Right renal cortex interstitium (tissue), 3 donors: ENCODE data around the gene MET. TPM values are rescaled to one million over a fixed set of nuclear protein-coding genes. Genes with fewer than 3 reads are reported as not detected.

Experiments used
- DNase-seq, 3 donors: peaks; one replicate each; pipeline ENCODE4 v3.0.0-alpha.2; 2013; ENCODE audit warnings: low read depth in 3 of 3, low spot score in 2 of 3
- polyA plus RNA-seq, 3 donors: library from polyadenylated mRNA; unstranded; fragments of 120-200 nt; gene quantifications; one replicate each; pipeline ENCODE4 v1.2.1, GENCODE V29; 2013; ENCODE audit not compliant: insufficient read length in 3 of 3

Gene MET
- polyA plus RNA-seq, 3 donors = 47.8 to 48.3 (median 48.2) TPM

DNA sequence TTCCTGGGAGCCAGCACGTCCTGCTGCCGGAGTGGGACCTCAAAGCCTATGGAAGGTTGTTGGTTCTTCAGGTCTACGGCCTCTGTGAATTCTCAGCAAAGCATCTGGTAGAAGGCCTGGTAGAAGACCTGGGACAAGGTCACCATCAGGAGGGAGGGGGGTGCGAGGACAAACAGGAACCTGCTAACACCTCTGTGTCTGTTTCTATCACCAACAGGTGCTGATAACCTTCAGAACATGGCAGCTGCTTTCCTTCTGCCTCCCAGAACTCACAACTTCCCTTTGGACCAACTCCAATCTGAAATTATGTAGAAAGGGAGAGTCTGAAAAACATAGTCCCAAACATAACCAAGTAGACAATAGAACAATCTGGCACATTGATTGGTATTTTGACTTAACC lies 8.3 kb upstream of the MET start:
- no peak for DNase-seq

DNA sequence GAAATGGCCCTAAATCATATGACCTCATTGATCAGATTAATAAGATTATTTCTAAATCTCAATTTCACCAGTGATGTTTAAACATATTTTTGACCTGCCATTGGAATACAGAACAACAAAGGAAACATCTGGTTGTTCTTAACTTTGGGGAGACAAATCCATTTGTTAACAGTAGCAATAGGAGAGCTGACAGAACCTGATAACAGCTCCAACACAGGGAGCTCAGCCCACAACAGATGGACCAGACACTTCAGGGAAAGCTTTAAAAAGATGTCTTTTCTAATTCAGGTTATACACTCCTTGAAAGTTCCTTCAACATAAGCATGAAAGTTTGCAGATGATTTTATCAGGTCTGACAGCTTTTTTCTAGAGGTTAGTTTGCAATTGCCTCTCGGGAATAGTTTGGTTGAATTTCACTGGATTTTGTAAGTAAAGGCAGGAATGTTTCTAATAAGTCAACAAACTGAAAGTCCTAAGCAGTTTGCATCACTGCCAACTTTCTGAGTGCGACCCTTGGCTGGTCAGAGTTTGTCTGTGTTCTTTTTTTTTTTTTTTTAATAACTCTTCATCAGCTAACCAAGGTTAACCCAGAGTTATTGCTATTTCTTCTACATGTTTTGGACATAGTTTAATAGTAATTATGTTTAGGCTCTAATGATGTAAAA lies 6.5 kb upstream of the MET start:
- DNase-seq = no peak

DNA sequence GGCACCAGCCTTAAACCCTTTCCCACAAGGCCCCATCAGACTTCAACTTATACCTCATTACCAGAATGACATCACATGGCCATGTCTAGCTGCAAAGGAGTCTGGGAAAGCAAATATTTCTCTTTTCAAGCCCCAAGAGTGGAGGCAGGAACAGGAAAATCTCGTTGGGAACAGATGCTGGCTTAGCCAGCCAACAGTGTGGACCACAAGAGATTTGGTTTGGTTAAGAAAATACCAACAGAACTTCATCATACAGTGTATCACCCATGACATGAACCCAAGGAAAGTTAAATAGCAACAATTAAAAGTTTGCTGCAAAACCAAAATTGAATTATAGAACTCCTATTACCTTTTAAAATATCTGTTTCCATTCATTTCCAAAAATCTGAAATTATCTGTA lies 2.2 kb upstream of the MET start:
- DNase-seq = no peak

GRCh38 chr7:116670409-116671015 lies 1.5 kb upstream of the MET start:
- no peak for DNase-seq

GRCh38 chr7:116671111-116671510 lies 885 bp upstream of the MET start:
- no peak for DNase-seq

- no peak for DNase-seq
Observed at GRCh38 chr7:116672596-116673456, 830 bp downstream of the MET start.

DNA sequence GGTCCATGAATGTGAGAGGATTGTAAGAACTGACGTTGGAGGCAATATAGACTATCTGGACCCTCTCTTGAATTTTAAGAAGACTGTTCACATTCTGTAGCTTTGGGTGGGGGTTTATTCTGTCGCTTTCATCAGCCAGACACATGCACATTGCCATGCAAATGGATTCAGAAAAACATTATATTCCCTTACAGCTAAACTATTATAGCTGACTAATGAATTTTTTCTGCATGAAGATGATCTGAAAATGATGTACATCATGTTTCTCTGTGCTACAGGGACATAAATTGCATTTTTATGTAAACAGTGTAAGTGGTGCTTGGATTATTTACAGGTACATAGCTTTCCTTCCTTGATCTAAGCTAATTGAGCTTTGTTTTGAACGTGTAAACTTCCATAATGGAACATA lies 1.5 kb downstream of the MET start:
- DNase-seq = no peak

- no peak for DNase-seq
Observed at GRCh38 chr7:116674508-116675173, 2.6 kb downstream of the MET start.

DNA sequence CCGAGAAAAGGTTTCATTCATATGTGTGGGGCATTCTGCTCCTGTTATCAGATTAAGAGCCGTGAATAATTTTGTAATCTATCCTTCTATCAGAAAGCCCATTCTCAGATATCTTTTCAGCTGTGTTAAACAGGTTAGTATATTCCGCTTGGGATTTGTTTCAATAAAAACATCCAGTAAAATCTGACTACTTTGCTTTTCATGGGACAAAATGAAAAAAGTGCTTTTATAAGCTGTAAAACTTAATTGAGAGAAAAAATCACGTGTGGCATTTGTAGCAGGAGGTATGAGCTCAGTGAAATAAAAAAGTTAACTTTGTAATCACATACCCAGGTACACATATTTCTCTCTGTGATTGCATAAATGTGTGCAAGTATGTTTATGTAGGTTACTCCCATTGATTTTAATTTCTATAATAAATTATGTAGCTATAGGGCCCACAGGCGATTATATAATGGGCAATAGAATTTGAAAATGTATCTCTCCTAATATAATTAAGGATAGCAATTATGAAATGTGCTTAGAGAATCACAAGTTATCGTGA lies 3.9 kb downstream of the MET start:
- DNase-seq = no peak

DNA sequence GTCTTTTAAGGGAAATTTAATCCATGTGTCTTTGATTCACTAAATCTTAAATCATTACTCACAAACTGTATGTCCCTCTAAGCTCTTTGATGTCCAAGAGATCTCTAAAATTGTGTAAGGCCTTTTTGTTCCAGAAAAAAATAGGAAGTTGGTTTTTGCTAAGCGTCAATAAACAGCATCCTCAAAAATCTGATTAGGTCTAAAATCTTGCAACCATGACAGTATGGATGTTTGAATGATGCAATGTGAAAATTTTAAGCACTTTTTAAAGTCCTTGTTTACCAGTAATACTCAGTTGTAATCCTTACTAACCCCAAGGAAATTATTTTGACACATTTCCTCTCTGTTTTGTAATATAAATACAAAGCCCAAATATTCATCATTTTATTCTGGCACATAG lies 6.8 kb downstream of the MET start:
- no peak for DNase-seq

GRCh38 chr7:116679500-116679899 lies 7.5 kb downstream of the MET start:
- DNase-seq = no peak

GRCh38 chr7:116683786-116684185 lies 11.8 kb downstream of the MET start:
- no peak for DNase-seq

GRCh38 chr7:116686033-116686432 lies 14.0 kb downstream of the MET start:
- no peak for DNase-seq

- no peak for DNase-seq
Observed at GRCh38 chr7:116686812-116687419, 14.9 kb downstream of the MET start.

DNA sequence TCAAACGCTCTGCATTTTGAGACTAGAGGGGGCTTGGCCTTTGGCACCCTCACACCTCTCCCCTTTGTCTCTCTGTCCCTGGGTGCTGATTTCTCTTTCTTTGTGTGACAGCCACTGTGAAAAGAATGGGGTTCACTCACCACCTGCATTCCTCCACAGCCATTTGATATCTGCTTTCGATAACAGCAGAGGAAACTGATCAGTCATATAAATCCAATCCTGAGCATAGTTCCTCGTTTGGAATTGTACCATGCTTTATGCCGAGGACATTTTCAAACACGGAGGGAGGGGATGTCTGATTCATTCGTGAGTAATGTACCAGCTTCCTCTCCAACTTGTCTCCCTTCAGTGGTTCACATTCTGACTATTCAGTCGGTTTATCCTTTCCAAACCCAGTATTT lies 15.8 kb downstream of the MET start:
- DNase-seq = no peak

GRCh38 chr7:116689790-116690259 lies 17.8 kb downstream of the MET start:
- DNase-seq = no peak

DNA sequence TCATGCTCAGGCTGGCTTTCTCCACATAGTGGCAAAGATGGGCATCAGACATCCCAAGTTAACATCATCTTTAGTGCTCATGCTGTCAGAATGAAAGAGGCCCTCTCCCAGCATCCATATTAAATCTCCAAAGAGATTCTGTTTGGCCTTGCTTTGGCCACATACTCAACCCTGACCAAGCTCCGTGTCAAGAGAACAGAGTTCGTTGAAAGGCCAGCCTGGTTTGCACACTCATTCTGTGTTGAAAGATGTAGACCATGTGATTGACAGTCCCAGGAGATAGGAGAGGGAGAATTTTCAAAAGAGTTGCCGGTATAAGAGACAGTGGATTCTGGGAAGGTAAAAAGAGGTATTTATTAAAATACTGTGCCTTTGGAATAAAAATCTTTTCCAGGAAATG lies 19.7 kb downstream of the MET start:
- no peak for DNase-seq

- no peak for DNase-seq
Observed at GRCh38 chr7:116692401-116693308, 20.7 kb downstream of the MET start.

GRCh38 chr7:116696707-116697106 lies 24.7 kb downstream of the MET start:
- no peak for DNase-seq
